Uterus (tissue), 2 donors: Measurements from ENCODE around the gene RHOT1.

Experiments used
- POLR2A ChIP-seq, 2 donors: fragments of 450-650 bp; IDR thresholded peaks; one replicate each; pipeline ENCODE4 v1.6.1; 2016; ENCODE audit warnings: antibody characterized with exemption in 2 of 2, mild to moderate bottlenecking in 1 of 2, moderate library complexity in 1 of 2
- TF ChIP-seq, protein P1 (sequence below), 4 experiments: fragments of 200-600 bp in 2 of 4; fragments of 450-650 bp in 2 of 4; sonication (generic) in 2 of 4; IDR thresholded peaks; one replicate each; pipeline ENCODE4 v1.5.1; 2016 to 2019; ENCODE audit warnings: antibody characterized with exemption in 4 of 4, mild to moderate bottlenecking in 2 of 4, moderate library complexity in 1 of 4

- TF ChIP-seq POLR2A (IDR thresholded peaks at IDR 0.05), result no peak
- TF ChIP-seq, protein P1, sequence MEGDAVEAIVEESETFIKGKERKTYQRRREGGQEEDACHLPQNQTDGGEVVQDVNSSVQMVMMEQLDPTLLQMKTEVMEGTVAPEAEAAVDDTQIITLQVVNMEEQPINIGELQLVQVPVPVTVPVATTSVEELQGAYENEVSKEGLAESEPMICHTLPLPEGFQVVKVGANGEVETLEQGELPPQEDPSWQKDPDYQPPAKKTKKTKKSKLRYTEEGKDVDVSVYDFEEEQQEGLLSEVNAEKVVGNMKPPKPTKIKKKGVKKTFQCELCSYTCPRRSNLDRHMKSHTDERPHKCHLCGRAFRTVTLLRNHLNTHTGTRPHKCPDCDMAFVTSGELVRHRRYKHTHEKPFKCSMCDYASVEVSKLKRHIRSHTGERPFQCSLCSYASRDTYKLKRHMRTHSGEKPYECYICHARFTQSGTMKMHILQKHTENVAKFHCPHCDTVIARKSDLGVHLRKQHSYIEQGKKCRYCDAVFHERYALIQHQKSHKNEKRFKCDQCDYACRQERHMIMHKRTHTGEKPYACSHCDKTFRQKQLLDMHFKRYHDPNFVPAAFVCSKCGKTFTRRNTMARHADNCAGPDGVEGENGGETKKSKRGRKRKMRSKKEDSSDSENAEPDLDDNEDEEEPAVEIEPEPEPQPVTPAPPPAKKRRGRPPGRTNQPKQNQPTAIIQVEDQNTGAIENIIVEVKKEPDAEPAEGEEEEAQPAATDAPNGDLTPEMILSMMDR (IDR thresholded peaks at IDR 0.05), result no peak
Measured at GRCh38 chr17:32158870-32159585, 16.7 kb downstream of the RHOT1 start.
